GM12892 (cell line): ENCODE measurements around the gene LRRIQ1. TPM values are rescaled to one million over a fixed set of nuclear protein-coding genes. Genes with fewer than 3 reads are reported as not detected.
"Not testable (repeated sequence)": the region's sequence is repeated elsewhere in the genome, so short reads cannot be mapped to it uniquely, and the experiment has no call there.

Experiments
- DNase-seq: peaks from one replicate; pipeline ENCODE4 v3.0.0; 2011; ENCODE audit not compliant: insufficient read length
- FAIRE-seq: peaks from 2 replicates; lab custom pipeline; 2011; peaks lifted over from hg19 to GRCh38; lab: Jason Lieb, UNC
- POLR2A ChIP-seq: IDR thresholded peaks from 2 replicates; pipeline ENCODE4 v1.6.1; 2011; ENCODE audit warnings: low read depth, low read length, control low read depth
- POLR2AphosphoS5 ChIP-seq: IDR thresholded peaks from 2 replicates; pipeline ENCODE4 v1.6.1; 2011; ENCODE audit warnings: low read depth, low read length, control low read depth
- TAF1 ChIP-seq: IDR thresholded peaks from 2 replicates; pipeline ENCODE4 v1.6.1; 2011; ENCODE audit warnings: low read depth, mild to moderate bottlenecking, control low read depth, low read length, borderline replicate concordance
- polyA plus RNA-seq: library from polyadenylated mRNA; unstranded; fragments of >200 nt; gene quantifications from one replicate; pipeline ENCODE4 v1.2.1, GENCODE V29; 2012; ENCODE audit warnings: missing spikeins, inconsistent platforms; ENCODE audit not compliant: missing spikeins

LRRIQ1 gene
- polyA plus RNA-seq: 0.42 TPM

- TF ChIP-seq TAF1 (no peak), POLR2A (no peak), POLR2AphosphoS5 (no peak)
- peak; percentile 0 for DNase-seq
- FAIRE-seq: no peak
These were observed at the start of gene LRRIQ1, which contains the start of gene TSPAN19 for GRCh38 chr12:85036234-85036707. Gene LRRIQ1, plus strand, starts transcription at chr12:85036351. Its CDS starts 1,826 bp downstream, at chr12:85038177. Gene TSPAN19, minus strand, starts transcription at chr12:85036277. Its CDS starts 6,331 bp downstream, at chr12:85029946.

- DNase-seq: no peak
- no peak for TF ChIP-seq POLR2AphosphoS5
- no peak for FAIRE-seq
These were observed 49.6 kb upstream of the LRRIQ1 start for GRCh38 chr12:84986586-84986985.

- TF ChIP-seq TAF1 (no peak), POLR2A (no peak), POLR2AphosphoS5 (no peak)
- DNase-seq: no peak
- no peak for FAIRE-seq
These were observed 41.7 kb upstream of the LRRIQ1 start for GRCh38 chr12:84994426-84994825.

GRCh38 chr12:84995641-84996040, 40.5 kb upstream of the LRRIQ1 start:
- FAIRE-seq (no peak), DNase-seq (no peak)
- TF ChIP-seq TAF1: no peak
- TF ChIP-seq POLR2AphosphoS5: no peak
- no peak for TF ChIP-seq POLR2A

- FAIRE-seq (no peak), DNase-seq (no peak)
- no peak for TF ChIP-seq POLR2AphosphoS5
- no peak for TF ChIP-seq POLR2A
- no peak for TF ChIP-seq TAF1
These were observed 39.4 kb upstream of the LRRIQ1 start for GRCh38 chr12:84996759-84997158.

- DNase-seq: no peak
- FAIRE-seq: no peak
- TF ChIP-seq POLR2A: no peak
- TF ChIP-seq POLR2AphosphoS5: no peak
These were observed 37.8 kb upstream of the LRRIQ1 start for GRCh38 chr12:84998341-84998740.

GRCh38 chr12:85000729-85001128, 35.4 kb upstream of the LRRIQ1 start:
- DNase-seq: no peak
- FAIRE-seq: no peak

GRCh38 chr12:85002778-85003296, 33.3 kb upstream of the LRRIQ1 start:
- no peak for DNase-seq
- FAIRE-seq: no peak
- TF ChIP-seq TAF1: no peak
- TF ChIP-seq POLR2A: no peak
- TF ChIP-seq POLR2AphosphoS5: no peak

More at GRCh38 chr12:85000729-85001128, 35.4 kb upstream of the LRRIQ1 start:
- TF ChIP-seq POLR2A (no peak), POLR2AphosphoS5 (no peak), TAF1 (no peak)

- TF ChIP-seq POLR2AphosphoS5 (no peak), POLR2A (no peak), TAF1 (no peak)
- no peak for FAIRE-seq
- DNase-seq: no peak
These were observed 31.9 kb upstream of the LRRIQ1 start for GRCh38 chr12:85004204-85004603.

- DNase-seq, FAIRE-seq: not testable (repeated sequence)
These were observed 31.1 kb upstream of the LRRIQ1 start for GRCh38 chr12:85005047-85005446.

GRCh38 chr12:85005615-85006014, 30.5 kb upstream of the LRRIQ1 start:
- DNase-seq (no peak), FAIRE-seq (no peak)
- TF ChIP-seq TAF1: no peak
- no peak for TF ChIP-seq POLR2A
- TF ChIP-seq POLR2AphosphoS5: no peak

GRCh38 chr12:85006206-85006605, 29.9 kb upstream of the LRRIQ1 start:
- no peak for TF ChIP-seq POLR2AphosphoS5
- TF ChIP-seq TAF1: no peak
- no peak for TF ChIP-seq POLR2A
- no peak for FAIRE-seq
- no peak for DNase-seq
